HepG2 (cell line): ENCODE measurements around the gene UBE2O. TPM values are rescaled to one million over a fixed set of nuclear protein-coding genes. Genes with fewer than 3 reads are reported as not detected.

Source experiments
- ARNT2 ChIP-seq: sonication (generic); formaldehyde crosslinking; IDR thresholded peaks from 2 replicates; pipeline ENCODE4 v1.8.0; 2022; ENCODE audit warnings: mild to moderate bottlenecking, low read depth, missing genetic modification reagents, moderate library complexity
- ETV5 ChIP-seq: IDR thresholded peaks from 2 replicates; pipeline ENCODE4 v1.6.1; 2018; ENCODE audit warnings: missing biosample characterization, missing genetic modification reagents, inconsistent platforms, borderline replicate concordance
- ONECUT2 ChIP-seq: sonication (generic); formaldehyde crosslinking; IDR thresholded peaks from 2 replicates; pipeline ENCODE4 v1.4.0; 2020; ENCODE audit warnings: missing genetic modification reagents
- SKI ChIP-seq: fragments of 450-650 bp; IDR thresholded peaks from one replicate; pipeline ENCODE4 v1.6.1; 2018; ENCODE audit warnings: mild to moderate bottlenecking; ENCODE audit not compliant: partially characterized antibody
- YEATS4 ChIP-seq: sonication (generic); formaldehyde crosslinking; IDR thresholded peaks from 2 replicates; pipeline ENCODE4 v1.4.0; 2020; ENCODE audit warnings: missing genetic modification reagents, borderline replicate concordance
- ZBTB38 ChIP-seq: sonication (generic); formaldehyde crosslinking; IDR thresholded peaks from 2 replicates; pipeline ENCODE4 v1.5.1; 2020; ENCODE audit warnings: mild to moderate bottlenecking, missing genetic modification reagents
- ZBTB42 ChIP-seq: sonication (generic); formaldehyde crosslinking; IDR thresholded peaks from 2 replicates; pipeline ENCODE4 v1.5.0; 2020; ENCODE audit warnings: mild to moderate bottlenecking, missing genetic modification reagents
- ZNF317 ChIP-seq: sonication (generic); formaldehyde crosslinking; IDR thresholded peaks from 2 replicates; pipeline ENCODE4 v1.5.0; 2020; ENCODE audit warnings: mild to moderate bottlenecking, missing genetic modification reagents
- ZNF331 ChIP-seq: sonication (generic); formaldehyde crosslinking; IDR thresholded peaks from 2 replicates; pipeline ENCODE4 v1.4.0; 2020; ENCODE audit warnings: missing genetic modification reagents
- ZNF335 ChIP-seq: sonication (generic); formaldehyde crosslinking; IDR thresholded peaks from 2 replicates; pipeline ENCODE4 v1.4.0; 2020; ENCODE audit warnings: missing genetic modification reagents
- ZNF343 ChIP-seq: sonication (generic); formaldehyde crosslinking; IDR thresholded peaks from 2 replicates; pipeline ENCODE4 v1.4.0; 2020; ENCODE audit warnings: mild to moderate bottlenecking, missing genetic modification reagents
- ZNF570 ChIP-seq: sonication (generic); formaldehyde crosslinking; IDR thresholded peaks from 2 replicates; pipeline ENCODE4 v1.4.0; 2020; ENCODE audit warnings: mild to moderate bottlenecking, missing genetic modification reagents, borderline replicate concordance
- ZNF589 ChIP-seq: sonication (generic); formaldehyde crosslinking; conservative IDR thresholded peaks from 2 replicates; pipeline ENCODE4 v1.8.0; 2022; ENCODE audit warnings: mild to moderate bottlenecking, moderate library complexity, missing genetic modification reagents
- ZNF678 ChIP-seq: sonication (generic); formaldehyde crosslinking; IDR thresholded peaks from 2 replicates; pipeline ENCODE4 v1.4.0; 2020; ENCODE audit warnings: mild to moderate bottlenecking, missing genetic modification reagents
- ZNF747 ChIP-seq: sonication (generic); formaldehyde crosslinking; IDR thresholded peaks from 2 replicates; pipeline ENCODE4 v1.8.1; 2023; ENCODE audit warnings: missing genetic modification reagents, mild to moderate bottlenecking, borderline replicate concordance
- ZNF788 ChIP-seq: sonication (generic); formaldehyde crosslinking; IDR thresholded peaks from 2 replicates; pipeline ENCODE4 v1.5.0; 2020; ENCODE audit warnings: mild to moderate bottlenecking, missing genetic modification reagents, borderline replicate concordance
- polyA plus RNA-seq, 8 experiments: library from polyadenylated mRNA; depleted of rRNA in 3 of 8; stranded (reverse) in 7 of 8; unstranded in 1 of 8; fragments of >200 nt; fragmentation: Illumina TruSeq in 4 of 8; extraction: Trizol in 4 of 8; gene quantifications; 2 replicates each; pipeline versions ENCODE4 v1.2.1 to v1.2.3, GENCODE V29; 2011 to 2016; ENCODE audit warnings: low read depth in 4 of 8, missing spikeins in 1 of 8, mixed read lengths in 1 of 8; ENCODE audit not compliant: insufficient read depth in 1 of 8
- total RNA-seq, 5 experiments: library from RNA; depleted of rRNA; stranded (reverse); fragments of >200 nt; fragmentation: Illumina TruSeq; extraction: Trizol; gene quantifications; 2 replicates each; pipeline ENCODE4 v1.2.3, GENCODE V29; 2016; ENCODE audit warnings: low read depth in 1 of 5
- TF ChIP-seq, protein P1 (sequence below): sonication (generic); formaldehyde crosslinking; IDR thresholded peaks from 2 replicates; pipeline ENCODE4 v1.5.0; 2020; ENCODE audit warnings: missing genetic modification reagents
- TF ChIP-seq, protein P2 (sequence below): sonication (generic); formaldehyde crosslinking; IDR thresholded peaks from 2 replicates; pipeline ENCODE4 v1.4.0; 2020; ENCODE audit warnings: mild to moderate bottlenecking, missing genetic modification reagents
- TF ChIP-seq, protein P3 (sequence below): sonication (generic); formaldehyde crosslinking; IDR thresholded peaks from 2 replicates; pipeline ENCODE4 v1.5.1; 2020; ENCODE audit warnings: mild to moderate bottlenecking, moderate library complexity, missing genetic modification reagents
- TF ChIP-seq, protein P4 (sequence below): IDR thresholded peaks from 2 replicates; pipeline ENCODE4 v1.6.1; 2016; ENCODE audit warnings: low read depth

UBE2O gene
- total and polyA plus RNA-seq, 2 of the 13 experiments (the other 11 are each of a cell fraction or from before 2014, with no cell fraction given), result 21.5 to 23.5 TPM

DNA sequence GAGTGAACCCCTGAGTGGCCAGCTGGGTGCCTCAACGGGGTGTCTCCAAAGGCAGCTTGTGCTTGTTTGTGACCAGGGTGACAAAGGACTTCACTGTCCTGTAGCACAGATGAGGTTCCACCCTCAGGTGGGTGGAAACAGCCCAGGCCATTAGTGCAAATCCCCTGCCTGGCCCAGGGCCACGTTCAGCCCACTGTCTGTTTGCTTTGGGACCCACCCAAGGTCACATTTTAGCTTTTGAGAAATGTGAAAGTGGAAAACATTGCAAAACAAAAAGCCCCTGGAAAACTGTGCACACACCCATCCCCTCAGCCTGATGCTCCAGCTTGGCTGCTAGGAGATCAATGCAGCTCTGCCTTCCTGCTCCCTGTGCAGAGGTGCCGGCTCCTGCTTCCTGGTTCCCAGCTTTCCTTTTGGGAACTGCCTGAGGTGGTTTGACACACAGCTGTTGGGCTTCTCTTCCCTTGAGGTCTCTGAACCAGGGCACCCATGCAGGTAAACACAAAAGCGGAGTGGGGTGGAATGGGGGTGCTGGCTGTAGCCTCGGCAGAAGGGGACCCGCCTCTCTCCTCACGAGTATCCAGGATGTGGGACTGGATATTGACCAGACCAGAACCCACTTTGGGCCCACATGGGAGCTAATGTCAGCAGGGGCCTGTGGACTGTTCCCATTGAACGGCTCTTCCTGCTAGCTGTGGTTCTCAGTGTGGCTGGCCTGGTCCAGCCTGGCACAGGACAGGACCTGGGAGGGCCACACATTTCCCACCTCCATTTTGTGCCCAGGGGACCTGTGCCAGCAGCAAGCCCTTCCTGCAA lies 76.4 kb downstream of the UBE2O start (continued):
- TF ChIP-seq, protein P1, sequence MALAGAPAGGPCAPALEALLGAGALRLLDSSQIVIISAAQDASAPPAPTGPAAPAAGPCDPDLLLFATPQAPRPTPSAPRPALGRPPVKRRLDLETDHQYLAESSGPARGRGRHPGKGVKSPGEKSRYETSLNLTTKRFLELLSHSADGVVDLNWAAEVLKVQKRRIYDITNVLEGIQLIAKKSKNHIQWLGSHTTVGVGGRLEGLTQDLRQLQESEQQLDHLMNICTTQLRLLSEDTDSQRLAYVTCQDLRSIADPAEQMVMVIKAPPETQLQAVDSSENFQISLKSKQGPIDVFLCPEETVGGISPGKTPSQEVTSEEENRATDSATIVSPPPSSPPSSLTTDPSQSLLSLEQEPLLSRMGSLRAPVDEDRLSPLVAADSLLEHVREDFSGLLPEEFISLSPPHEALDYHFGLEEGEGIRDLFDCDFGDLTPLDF (CRISPR knock-in tag), result peak; percentile 65; the same call in 1 of the 2 replicates
- peak; percentile 19 for TF ChIP-seq ARNT2
- TF ChIP-seq ZNF335 (CRISPR knock-in tag), result peak; percentile 36; the same call in 1 of the 2 replicates
- peak; percentile 82; the same call in 1 of the 2 replicates for TF ChIP-seq ZNF747 (CRISPR knock-in tag)
- TF ChIP-seq, protein P2, sequence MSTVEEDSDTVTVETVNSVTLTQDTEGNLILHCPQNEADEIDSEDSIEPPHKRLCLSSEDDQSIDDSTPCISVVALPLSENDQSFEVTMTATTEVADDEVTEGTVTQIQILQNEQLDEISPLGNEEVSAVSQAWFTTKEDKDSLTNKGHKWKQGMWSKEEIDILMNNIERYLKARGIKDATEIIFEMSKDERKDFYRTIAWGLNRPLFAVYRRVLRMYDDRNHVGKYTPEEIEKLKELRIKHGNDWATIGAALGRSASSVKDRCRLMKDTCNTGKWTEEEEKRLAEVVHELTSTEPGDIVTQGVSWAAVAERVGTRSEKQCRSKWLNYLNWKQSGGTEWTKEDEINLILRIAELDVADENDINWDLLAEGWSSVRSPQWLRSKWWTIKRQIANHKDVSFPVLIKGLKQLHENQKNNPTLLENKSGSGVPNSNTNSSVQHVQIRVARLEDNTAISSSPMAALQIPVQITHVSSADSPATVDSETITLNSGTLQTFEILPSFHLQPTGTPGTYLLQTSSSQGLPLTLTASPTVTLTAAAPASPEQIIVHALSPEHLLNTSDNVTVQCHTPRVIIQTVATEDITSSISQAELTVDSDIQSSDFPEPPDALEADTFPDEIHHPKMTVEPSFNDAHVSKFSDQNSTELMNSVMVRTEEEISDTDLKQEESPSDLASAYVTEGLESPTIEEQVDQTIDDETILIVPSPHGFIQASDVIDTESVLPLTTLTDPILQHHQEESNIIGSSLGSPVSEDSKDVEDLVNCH (CRISPR knock-in tag), result no peak
- peak; percentile 74 for TF ChIP-seq ZNF317 (CRISPR knock-in tag)
- TF ChIP-seq ZBTB38, result peak; percentile 26
- TF ChIP-seq ETV5 (CRISPR knock-in tag), result peak; percentile 53; the same call in 1 of the 2 replicates
- TF ChIP-seq ZNF570, result no peak; the same call in 1 of the 2 replicates
- TF ChIP-seq SKI, result peak; percentile 64
- TF ChIP-seq, protein P3, sequence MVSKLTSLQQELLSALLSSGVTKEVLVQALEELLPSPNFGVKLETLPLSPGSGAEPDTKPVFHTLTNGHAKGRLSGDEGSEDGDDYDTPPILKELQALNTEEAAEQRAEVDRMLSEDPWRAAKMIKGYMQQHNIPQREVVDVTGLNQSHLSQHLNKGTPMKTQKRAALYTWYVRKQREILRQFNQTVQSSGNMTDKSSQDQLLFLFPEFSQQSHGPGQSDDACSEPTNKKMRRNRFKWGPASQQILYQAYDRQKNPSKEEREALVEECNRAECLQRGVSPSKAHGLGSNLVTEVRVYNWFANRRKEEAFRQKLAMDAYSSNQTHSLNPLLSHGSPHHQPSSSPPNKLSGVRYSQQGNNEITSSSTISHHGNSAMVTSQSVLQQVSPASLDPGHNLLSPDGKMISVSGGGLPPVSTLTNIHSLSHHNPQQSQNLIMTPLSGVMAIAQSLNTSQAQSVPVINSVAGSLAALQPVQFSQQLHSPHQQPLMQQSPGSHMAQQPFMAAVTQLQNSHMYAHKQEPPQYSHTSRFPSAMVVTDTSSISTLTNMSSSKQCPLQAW (CRISPR knock-in tag), result peak; percentile 70
- 0 out of 2 replicates have a peak, but pooled peaks have one; percentile 54 for TF ChIP-seq ZNF343
- TF ChIP-seq ZNF678 (CRISPR knock-in tag), result no peak
- TF ChIP-seq ONECUT2 (CRISPR knock-in tag), result peak; percentile 80
- TF ChIP-seq ZBTB42 (CRISPR knock-in tag), result peak; percentile 37; the same call in 1 of the 2 replicates
- TF ChIP-seq ZNF788 (CRISPR knock-in tag), result peak; percentile 85; the same call in 1 of the 2 replicates
- TF ChIP-seq, protein P4, sequence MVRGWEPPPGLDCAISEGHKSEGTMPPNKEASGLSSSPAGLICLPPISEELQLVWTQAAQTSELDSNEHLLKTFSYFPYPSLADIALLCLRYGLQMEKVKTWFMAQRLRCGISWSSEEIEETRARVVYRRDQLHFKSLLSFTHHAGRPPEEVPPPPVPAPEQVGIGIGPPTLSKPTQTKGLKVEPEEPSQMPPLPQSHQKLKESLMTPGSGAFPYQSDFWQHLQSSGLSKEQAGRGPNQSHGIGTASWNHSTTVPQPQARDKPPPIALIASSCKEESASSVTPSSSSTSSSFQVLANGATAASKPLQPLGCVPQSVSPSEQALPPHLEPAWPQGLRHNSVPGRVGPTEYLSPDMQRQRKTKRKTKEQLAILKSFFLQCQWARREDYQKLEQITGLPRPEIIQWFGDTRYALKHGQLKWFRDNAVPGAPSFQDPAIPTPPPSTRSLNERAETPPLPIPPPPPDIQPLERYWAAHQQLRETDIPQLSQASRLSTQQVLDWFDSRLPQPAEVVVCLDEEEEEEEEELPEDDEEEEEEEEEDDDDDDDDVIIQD, result peak; percentile 55; the same call in 1 of the 2 replicates
- peak; percentile 54 for TF ChIP-seq YEATS4
- peak; percentile 94 for TF ChIP-seq ZNF331
- TF ChIP-seq ZNF589 (CRISPR knock-in tag), result no peak
